ENCODE data around the gene FUBP3.
A peak's percentile ranks its signal among the peaks of the same experiment; 100 is the strongest.

FUBP3 gene

GRCh38 chr9:130578865-130579737 is at the start of gene FUBP3:
FUBP3 (plus strand) TSS chr9:130579577; CDS start chr9:130579681, 104 bp downstream.
- peak; percentile 99 for DNase-seq (ENCODE audit: low spot score)

GRCh38 chr9:130530938-130531337 is 48.4 kb upstream of the FUBP3 start:
- DNase-seq (ENCODE audit: low spot score), result peak; percentile 48

- DNase-seq (ENCODE audit: low spot score), result no peak
Observed at GRCh38 chr9:130531670-130532069, 47.7 kb upstream of the FUBP3 start.

GRCh38 chr9:130532426-130533080 is 46.8 kb upstream of the FUBP3 start:
- no peak for DNase-seq (ENCODE audit: low spot score)

- peak; percentile 74 for DNase-seq (ENCODE audit: low spot score)
Observed at GRCh38 chr9:130535818-130536521, 43.4 kb upstream of the FUBP3 start.

- no peak for DNase-seq (ENCODE audit: low spot score)
Observed at GRCh38 chr9:130536701-130537107, 42.7 kb upstream of the FUBP3 start.

GRCh38 chr9:130537346-130538050 is 41.9 kb upstream of the FUBP3 start:
- DNase-seq (ENCODE audit: low spot score), result no peak

GRCh38 chr9:130539420-130540223 is 39.8 kb upstream of the FUBP3 start:
- DNase-seq (ENCODE audit: low spot score), result peak; percentile 40

- DNase-seq (ENCODE audit: low spot score), result no peak
Observed at GRCh38 chr9:130541533-130541932, 37.8 kb upstream of the FUBP3 start.

- DNase-seq (ENCODE audit: low spot score), result no peak
Observed at GRCh38 chr9:130542038-130542437, 37.3 kb upstream of the FUBP3 start.

GRCh38 chr9:130542457-130543228 is 36.7 kb upstream of the FUBP3 start:
- DNase-seq (ENCODE audit: low spot score), result no peak

GRCh38 chr9:130543368-130543767 is 36.0 kb upstream of the FUBP3 start:
- DNase-seq (ENCODE audit: low spot score), result no peak

GRCh38 chr9:130543859-130544258 is 35.5 kb upstream of the FUBP3 start:
- no peak for DNase-seq (ENCODE audit: low spot score)

GRCh38 chr9:130544364-130544763 is 35.0 kb upstream of the FUBP3 start:
- DNase-seq (ENCODE audit: low spot score), result no peak

- DNase-seq (ENCODE audit: low spot score), result no peak
Observed at GRCh38 chr9:130548103-130548502, 31.3 kb upstream of the FUBP3 start.

- DNase-seq (ENCODE audit: low spot score), result no peak
Observed at GRCh38 chr9:130549093-130549735, 30.2 kb upstream of the FUBP3 start.

- no peak for DNase-seq (ENCODE audit: low spot score)
Observed at GRCh38 chr9:130554606-130555005, 24.8 kb upstream of the FUBP3 start.

GRCh38 chr9:130555061-130555460 is 24.3 kb upstream of the FUBP3 start:
- no peak for DNase-seq (ENCODE audit: low spot score)

- no peak for DNase-seq (ENCODE audit: low spot score)
Observed at GRCh38 chr9:130555968-130556367, 23.4 kb upstream of the FUBP3 start.
